Stimulated activated CD8-positive, alpha-beta memory T cell treated with anti-CD3 and anti-CD28 coated beads, Interleukin-7, amount 100 ng/mL, for 48 hours (primary cell): ENCODE measurements around the gene SULT6B1.

Source experiments
- DNase-seq, 2 donors: peaks; one replicate each; pipeline ENCODE4 v3.0.0-alpha.2; 2020; ENCODE audit warnings: low read depth in 1 of 2; ENCODE audit errors: extremely low read depth in 1 of 2

Gene SULT6B1

GRCh38 chr2:37153224-37153623 lies 35.2 kb downstream of the SULT6B1 start:
- DNase-seq: no peak

DNA sequence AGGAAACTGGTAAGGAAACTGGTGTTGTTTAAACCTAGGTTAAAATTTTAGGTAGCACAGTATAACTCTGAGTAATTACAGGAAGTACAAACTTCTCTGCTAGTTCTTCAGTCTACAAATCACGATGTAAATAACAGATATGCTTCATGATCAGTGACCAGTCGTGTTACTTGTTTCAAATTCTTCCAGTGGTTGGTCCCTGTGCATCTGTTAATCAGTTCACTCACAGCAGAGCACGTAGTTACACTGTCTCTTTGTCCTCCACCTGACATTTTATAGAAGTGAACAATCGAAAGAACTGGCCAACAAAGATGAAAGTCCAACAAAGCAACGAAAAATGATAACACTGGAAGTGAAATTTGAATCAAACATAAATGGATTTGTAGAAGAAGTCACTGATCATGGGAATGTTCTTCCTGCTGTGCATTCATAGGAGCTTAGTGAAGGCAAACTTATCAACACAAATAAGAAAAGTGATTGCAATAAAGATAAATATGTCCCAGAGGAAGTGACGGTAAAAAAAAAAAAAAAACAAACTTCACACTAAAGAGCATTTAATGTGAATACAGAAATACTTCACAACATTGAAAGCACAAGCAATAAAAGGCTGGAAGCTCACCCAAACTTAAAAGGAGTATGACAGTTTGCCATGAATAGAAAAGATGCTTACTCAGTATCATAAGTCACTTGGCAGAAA lies 38.7 kb downstream of the SULT6B1 start:
- DNase-seq: no peak

- DNase-seq: no peak
Measured at GRCh38 chr2:37148325-37148724, 40.1 kb downstream of the SULT6B1 start.

- DNase-seq: no peak
Measured at GRCh38 chr2:37146062-37146461, 42.4 kb downstream of the SULT6B1 start.

GRCh38 chr2:37143974-37144373 lies 44.5 kb downstream of the SULT6B1 start:
- no peak for DNase-seq

DNA sequence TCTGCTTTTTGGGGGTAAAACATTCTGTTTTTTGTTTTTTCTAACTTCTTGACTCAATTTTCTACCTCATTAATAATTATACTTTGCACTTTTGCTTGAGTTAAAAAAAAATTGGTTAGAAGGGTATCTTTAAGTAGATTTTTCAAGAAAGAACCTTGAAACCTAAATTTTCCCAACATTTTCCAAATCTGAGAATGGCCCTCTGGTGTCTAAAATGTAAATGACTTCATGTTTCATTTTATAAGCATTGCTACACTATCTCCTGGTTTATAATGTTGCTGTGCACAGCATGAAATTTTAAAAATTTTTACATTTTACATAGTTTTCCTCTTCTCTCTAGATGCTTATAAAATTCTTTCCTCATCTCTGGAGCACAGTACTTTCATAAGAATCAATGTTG lies 45.9 kb downstream of the SULT6B1 start:
- DNase-seq: no peak

DNA sequence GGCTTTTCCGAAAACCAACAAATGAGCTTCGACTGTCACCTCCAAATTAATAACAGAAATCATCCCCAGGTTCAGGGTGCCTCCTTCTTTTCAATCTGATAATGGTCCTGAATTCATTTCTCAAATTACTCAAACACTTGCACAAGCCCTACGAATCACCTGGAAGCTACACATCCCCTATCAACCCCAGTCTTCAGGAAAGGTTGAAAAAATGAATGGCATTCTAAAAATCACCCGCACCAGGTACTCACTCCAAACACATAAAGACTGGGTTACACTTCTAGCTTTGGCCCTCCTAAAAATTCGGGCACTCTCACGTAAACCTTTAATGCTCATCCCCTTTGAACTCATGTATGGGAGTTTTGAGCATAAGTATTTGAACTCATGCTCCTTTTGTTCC lies 55.6 kb downstream of the SULT6B1 start:
- DNase-seq: no peak

DNA sequence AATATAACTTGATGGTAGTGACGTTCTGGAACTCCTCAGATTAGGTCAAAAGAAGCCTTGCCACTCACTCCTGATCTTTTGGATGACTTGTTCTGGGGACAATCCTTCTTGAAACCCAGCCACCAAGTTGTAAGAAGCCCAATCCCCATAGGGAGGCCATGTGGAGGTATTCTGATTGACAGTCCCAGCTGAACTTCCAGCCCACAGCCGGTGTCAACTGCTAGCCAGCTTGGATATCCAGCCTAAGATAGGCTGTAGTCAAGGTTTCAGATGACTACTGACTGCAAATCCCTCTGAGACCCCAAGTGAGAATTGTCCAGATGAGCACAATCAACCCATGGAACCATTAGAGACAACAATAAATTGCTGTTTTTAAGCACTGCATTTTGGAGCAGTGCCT lies 63.1 kb downstream of the SULT6B1 start:
- DNase-seq: no peak

GRCh38 chr2:37119157-37119556 lies 69.3 kb downstream of the SULT6B1 start:
- no peak for DNase-seq
